RPMI8226 (cell line): Measurements from ENCODE around the gene EPHA8.

Experiments
- DNase-seq: peaks from one replicate; pipeline ENCODE4 v3.0.0-alpha.2; 2015

Gene EPHA8

GRCh38 chr1:22651941-22652856 lies 88.9 kb downstream of the EPHA8 start:
- DNase-seq, result no peak

GRCh38 chr1:22652881-22653316 lies 89.6 kb downstream of the EPHA8 start, which contains the start of gene C1QB:
TSS of gene C1QB (plus strand) at chr1:22653236. CDS start at chr1:22659463, 6,227 bp downstream.
- no peak for DNase-seq
